Measurements from ENCODE around the gene ULBP2.

DNA sequence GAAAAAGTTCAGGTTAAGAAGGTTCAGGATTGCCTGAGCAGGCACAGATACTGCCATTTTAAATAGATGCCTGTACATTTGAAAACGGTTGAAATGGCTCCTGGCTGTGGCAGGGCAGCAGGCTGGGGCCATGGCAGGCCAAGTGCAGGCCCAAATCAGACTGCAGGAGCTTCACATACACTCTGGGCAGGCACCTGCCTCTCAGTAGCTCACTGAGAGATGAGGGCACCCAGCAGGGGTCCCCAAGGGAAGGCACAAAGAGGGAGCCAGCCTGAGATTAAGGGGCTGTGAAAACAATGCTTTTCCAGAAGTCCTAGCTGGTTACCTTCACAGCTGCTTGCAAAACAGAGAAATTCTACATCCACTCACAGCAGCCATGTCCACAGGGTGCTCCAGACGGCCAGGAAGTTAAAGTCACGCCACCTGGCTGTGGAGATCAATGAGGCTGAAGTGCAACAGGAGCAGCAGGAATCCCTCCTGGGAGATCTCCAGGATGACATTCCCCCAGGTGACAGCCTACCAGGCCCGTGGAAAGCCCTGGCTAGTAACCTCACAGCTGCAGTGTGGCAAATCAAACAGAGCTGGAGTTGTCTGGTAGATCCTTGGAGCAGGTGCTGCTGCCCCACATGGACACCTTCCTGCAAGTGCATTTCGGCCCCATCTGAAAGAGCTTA is 37.7 kb upstream of the ULBP2 start:
- TF ChIP-seq, protein P1, sequence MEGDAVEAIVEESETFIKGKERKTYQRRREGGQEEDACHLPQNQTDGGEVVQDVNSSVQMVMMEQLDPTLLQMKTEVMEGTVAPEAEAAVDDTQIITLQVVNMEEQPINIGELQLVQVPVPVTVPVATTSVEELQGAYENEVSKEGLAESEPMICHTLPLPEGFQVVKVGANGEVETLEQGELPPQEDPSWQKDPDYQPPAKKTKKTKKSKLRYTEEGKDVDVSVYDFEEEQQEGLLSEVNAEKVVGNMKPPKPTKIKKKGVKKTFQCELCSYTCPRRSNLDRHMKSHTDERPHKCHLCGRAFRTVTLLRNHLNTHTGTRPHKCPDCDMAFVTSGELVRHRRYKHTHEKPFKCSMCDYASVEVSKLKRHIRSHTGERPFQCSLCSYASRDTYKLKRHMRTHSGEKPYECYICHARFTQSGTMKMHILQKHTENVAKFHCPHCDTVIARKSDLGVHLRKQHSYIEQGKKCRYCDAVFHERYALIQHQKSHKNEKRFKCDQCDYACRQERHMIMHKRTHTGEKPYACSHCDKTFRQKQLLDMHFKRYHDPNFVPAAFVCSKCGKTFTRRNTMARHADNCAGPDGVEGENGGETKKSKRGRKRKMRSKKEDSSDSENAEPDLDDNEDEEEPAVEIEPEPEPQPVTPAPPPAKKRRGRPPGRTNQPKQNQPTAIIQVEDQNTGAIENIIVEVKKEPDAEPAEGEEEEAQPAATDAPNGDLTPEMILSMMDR (IDR thresholded peaks at IDR 0.05): no peak
- TF ChIP-seq POLR2A (IDR thresholded peaks at IDR 0.05): no peak

Measured in heart left ventricle (tissue), 13 donors.